Measurements from ENCODE around the gene SNX19.

DNA sequence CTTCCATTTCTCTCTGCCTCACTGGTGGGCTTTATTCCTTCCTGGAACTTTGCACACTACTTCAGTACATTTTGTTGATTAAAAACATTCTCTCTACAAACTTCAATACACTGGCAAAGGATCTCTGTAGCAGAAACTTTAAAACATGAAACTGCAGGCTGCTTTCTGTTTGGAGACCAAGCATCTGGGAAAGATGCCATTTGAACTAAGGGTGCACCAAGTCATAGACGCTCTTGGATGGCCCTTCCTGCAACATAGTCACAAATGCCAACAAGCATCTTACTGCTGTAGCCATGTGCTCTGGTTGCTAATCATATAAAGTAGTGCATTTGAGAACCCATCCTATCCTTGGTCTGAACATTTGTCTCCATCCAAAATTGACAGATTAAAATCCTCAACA, 56.4 kb downstream of the SNX19 start:
- TF ChIP-seq, protein P1, sequence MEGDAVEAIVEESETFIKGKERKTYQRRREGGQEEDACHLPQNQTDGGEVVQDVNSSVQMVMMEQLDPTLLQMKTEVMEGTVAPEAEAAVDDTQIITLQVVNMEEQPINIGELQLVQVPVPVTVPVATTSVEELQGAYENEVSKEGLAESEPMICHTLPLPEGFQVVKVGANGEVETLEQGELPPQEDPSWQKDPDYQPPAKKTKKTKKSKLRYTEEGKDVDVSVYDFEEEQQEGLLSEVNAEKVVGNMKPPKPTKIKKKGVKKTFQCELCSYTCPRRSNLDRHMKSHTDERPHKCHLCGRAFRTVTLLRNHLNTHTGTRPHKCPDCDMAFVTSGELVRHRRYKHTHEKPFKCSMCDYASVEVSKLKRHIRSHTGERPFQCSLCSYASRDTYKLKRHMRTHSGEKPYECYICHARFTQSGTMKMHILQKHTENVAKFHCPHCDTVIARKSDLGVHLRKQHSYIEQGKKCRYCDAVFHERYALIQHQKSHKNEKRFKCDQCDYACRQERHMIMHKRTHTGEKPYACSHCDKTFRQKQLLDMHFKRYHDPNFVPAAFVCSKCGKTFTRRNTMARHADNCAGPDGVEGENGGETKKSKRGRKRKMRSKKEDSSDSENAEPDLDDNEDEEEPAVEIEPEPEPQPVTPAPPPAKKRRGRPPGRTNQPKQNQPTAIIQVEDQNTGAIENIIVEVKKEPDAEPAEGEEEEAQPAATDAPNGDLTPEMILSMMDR (IDR thresholded peaks at IDR 0.05), result no peak
- no peak for TF ChIP-seq EZH2 (IDR thresholded peaks at IDR 0.05)
- TF ChIP-seq EZH2phosphoT487 (IDR thresholded peaks at IDR 0.05), result no peak

Measured in neural progenitor cell (in vitro differentiated cells).